Breast epithelium (tissue), 4 donors: ENCODE results near the gene PLA2G3. TPM values are rescaled to one million over a fixed set of nuclear protein-coding genes. Genes with fewer than 3 reads are reported as not detected.
A peak's percentile ranks its signal among the peaks of the same experiment; 100 is the strongest.

Experiments
- DNase-seq, 2 donors: peaks; one replicate each; pipeline ENCODE4 v3.0.0-alpha.2; 2019; ENCODE audit warnings: low spot score in 2 of 2
- H3K27ac ChIP-seq, 2 donors: fragments of 200-600 bp; sonication (generic) in 1 of 2; one replicate each; pipeline ENCODE4 v1.5.1; 2016 to 2019; ENCODE audit warnings: mild to moderate bottlenecking in 1 of 2
- H3K27me3 ChIP-seq, 2 donors: fragments of 200-600 bp; sonication (generic) in 1 of 2; one replicate each; pipeline versions ENCODE4 v1.5.1 to v1.6.0; 2017 to 2019; ENCODE audit warnings: control low read depth in 1 of 2, mild to moderate bottlenecking in 1 of 2
- H3K36me3 ChIP-seq: fragments of 200-600 bp; one replicate; pipeline ENCODE4 v1.5.1; 2019
- H3K4me1 ChIP-seq, 2 donors: fragments of 200-600 bp; sonication (generic); one replicate each; pipeline ENCODE4 v1.5.1; 2016 to 2019; ENCODE audit warnings: control low read depth in 1 of 2
- H3K4me3 ChIP-seq, 3 donors: fragments of 200-600 bp; sonication (generic); 1 replicate in 2 of 3; 2 replicates in 1 of 3; pipeline ENCODE4 v1.5.1; 2016 to 2019; ENCODE audit warnings: mild to moderate bottlenecking in 3 of 3, moderate library complexity in 2 of 3
- H3K9me3 ChIP-seq, 2 donors: fragments of 200-600 bp; sonication (generic) in 1 of 2; one replicate each; pipeline ENCODE4 v1.5.1; 2016 to 2019; ENCODE audit warnings: control low read depth in 1 of 2
- CTCF ChIP-seq, 3 donors: fragments of 450-650 bp; IDR thresholded peaks; one replicate each; pipeline ENCODE4 v1.5.1; 2016 to 2017; ENCODE audit warnings: antibody characterized with exemption in 3 of 3, mild to moderate bottlenecking in 3 of 3, moderate library complexity in 3 of 3
- POLR2A ChIP-seq: fragments of 450-650 bp; IDR thresholded peaks from one replicate; pipeline ENCODE4 v1.6.1; 2016; ENCODE audit warnings: antibody characterized with exemption, mild to moderate bottlenecking, moderate library complexity
- POLR2AphosphoS5 ChIP-seq, 3 donors: sonication (generic); formaldehyde crosslinking; IDR thresholded peaks; one replicate each; pipeline ENCODE4 v1.6.1; 2017; ENCODE audit warnings: antibody characterized with exemption in 3 of 3
- intact Hi-C: fragments of 100-400 bp; cut with DNase I; formaldehyde crosslinking; loops from one replicate; pipeline ENCODE4 v1.15.1; 2023; ENCODE audit warnings: low total_unique reads
- total RNA-seq, 3 donors: library from RNA; depleted of rRNA; stranded (reverse); fragments of >200 nt; gene quantifications; one replicate each; pipeline ENCODE4 v1.1.0, GENCODE V29; 2016

Gene PLA2G3
- total RNA-seq, 3 donors from 2014 or later: not detected

GRCh38 chr22:31148488-31148887, 8.2 kb upstream of the PLA2G3 start:
- Histone ChIP-seq H3K27ac (peak overlapping the region; percentile 70 to 74), H3K36me3 (no peaks in the 10 kb centered on the region), H3K9me3 (peaks cover 0 to 5% of the 10 kb centered on the region in 2 donors), H3K27me3 (no peaks in the 10 kb centered on the region), H3K4me3 (no peak overlapping the region), H3K4me1 (no peaks in the 10 kb centered on the region)
- intact Hi-C loops: no loop called here
- DNase-seq: peak in 1 of 2 donors; percentile 55
- TF ChIP-seq POLR2AphosphoS5 (IDR thresholded peaks at IDR 0.05): no peak
- no peak for TF ChIP-seq CTCF (IDR thresholded peaks at IDR 0.05)
- TF ChIP-seq POLR2A: no peak

DNA sequence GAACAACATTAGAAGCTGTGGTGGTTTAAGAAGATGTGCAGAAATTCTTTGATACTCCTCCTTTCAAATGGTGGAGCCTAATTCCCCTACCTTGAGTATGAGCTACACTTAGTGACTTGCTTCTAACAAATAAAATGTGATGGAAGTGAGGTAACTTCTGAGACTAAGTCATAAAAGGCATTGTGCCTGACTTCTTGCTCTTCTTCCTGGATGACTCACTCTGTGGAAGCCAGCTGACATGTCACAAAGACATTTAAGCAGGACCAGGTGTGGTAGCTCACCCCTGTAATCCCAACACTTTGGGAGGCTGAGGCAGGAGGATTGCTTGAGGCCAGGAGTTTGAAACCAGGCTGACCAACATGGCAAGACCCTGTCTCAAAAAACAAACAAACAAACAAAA, 3.9 kb upstream of the PLA2G3 start:
- H3K4me1 ChIP-seq: peaks cover 0 to 4% of the 10 kb centered on the region in 2 donors
- no peaks in the 10 kb centered on the region for H3K27me3 ChIP-seq
- H3K36me3 ChIP-seq: no peaks in the 10 kb centered on the region
- no peak overlapping the region for H3K27ac ChIP-seq
- TF ChIP-seq POLR2AphosphoS5 (IDR thresholded peaks at IDR 0.05) (no peak), CTCF (IDR thresholded peaks at IDR 0.05) (no peak), POLR2A (no peak)
- DNase-seq: peak in 1 of 2 donors; percentile 5
- peaks cover 0 to 5% of the 10 kb centered on the region in 2 donors for H3K9me3 ChIP-seq
- H3K4me3 ChIP-seq: no peak overlapping the region
- intact Hi-C loops: no loop called here

- no peaks in the 10 kb centered on the region for H3K36me3 ChIP-seq
Observed at GRCh38 chr22:31143537-31143936, 3.2 kb upstream of the PLA2G3 start.

GRCh38 chr22:31143038-31143437, 2.7 kb upstream of the PLA2G3 start:
- H3K36me3 ChIP-seq: no peaks in the 10 kb centered on the region
- H3K4me1 ChIP-seq: peaks cover 0 to 4% of the 10 kb centered on the region in 2 donors
- peaks cover 0 to 5% of the 10 kb centered on the region in 2 donors for H3K9me3 ChIP-seq
- peak in 1 of 2 donors; percentile 50 for DNase-seq
- no peak overlapping the region for H3K4me3 ChIP-seq
- intact Hi-C loops: no loop called here
- TF ChIP-seq CTCF (IDR thresholded peaks at IDR 0.05): no peak
- TF ChIP-seq POLR2A: no peak
- TF ChIP-seq POLR2AphosphoS5 (IDR thresholded peaks at IDR 0.05): no peak
- peak overlapping the region; percentile 26 to 48 for H3K27ac ChIP-seq
- no peaks in the 10 kb centered on the region for H3K27me3 ChIP-seq

More at GRCh38 chr22:31143537-31143936, 3.2 kb upstream of the PLA2G3 start:
- TF ChIP-seq CTCF (IDR thresholded peaks at IDR 0.05) (no peak), POLR2A (no peak), POLR2AphosphoS5 (IDR thresholded peaks at IDR 0.05) (no peak)
- Histone ChIP-seq H3K27ac (peak overlapping the region; percentile 26 to 48), H3K4me1 (peaks cover 0 to 4% of the 10 kb centered on the region in 2 donors), H3K4me3 (no peak overlapping the region), H3K9me3 (peaks cover 0 to 5% of the 10 kb centered on the region in 2 donors), H3K27me3 (no peaks in the 10 kb centered on the region)
- DNase-seq: peak in 1 of 2 donors; percentile 61
- intact Hi-C loops: no loop called here

- intact Hi-C loops: no loop called here
- Histone ChIP-seq H3K27ac (peak overlapping the region; percentile 26 to 32), H3K4me3 (no peak overlapping the region), H3K9me3 (peaks cover 0 to 5% of the 10 kb centered on the region in 2 donors), H3K4me1 (peaks cover 0 to 4% of the 10 kb centered on the region in 2 donors), H3K36me3 (no peaks in the 10 kb centered on the region), H3K27me3 (no peaks in the 10 kb centered on the region)
- no peak for TF ChIP-seq CTCF (IDR thresholded peaks at IDR 0.05)
- no peak for TF ChIP-seq POLR2AphosphoS5 (IDR thresholded peaks at IDR 0.05)
- TF ChIP-seq POLR2A: no peak
- DNase-seq: peak in 1 of 2 donors; percentile 47
Observed at GRCh38 chr22:31142285-31142684, 2.0 kb upstream of the PLA2G3 start.
